HepG2 (cell line): ENCODE results near the gene GMFB. TPM values are rescaled to one million over a fixed set of nuclear protein-coding genes. Genes with fewer than 3 reads are reported as not detected.

Experiments used
- BCL6 ChIP-seq: IDR thresholded peaks from 2 replicates; pipeline ENCODE4 v1.6.1; 2016; ENCODE audit warnings: missing genetic modification reagents, missing compliant biosample characterization
- KAT2B ChIP-seq: fragments of 150-350 bp; IDR thresholded peaks from 2 replicates; pipeline ENCODE4 v1.6.1; 2014; ENCODE audit warnings: low read depth, low read length, borderline replicate concordance
- KDM1A ChIP-seq: IDR thresholded peaks from 2 replicates; pipeline ENCODE4 v1.6.1; 2016; ENCODE audit warnings: missing compliant biosample characterization
- KLF11 ChIP-seq: IDR thresholded peaks from 2 replicates; pipeline ENCODE4 v1.6.1; 2016; ENCODE audit warnings: missing compliant biosample characterization
- MED8 ChIP-seq: sonication (generic); formaldehyde crosslinking; IDR thresholded peaks from 2 replicates; pipeline ENCODE4 v1.8.1; 2023; ENCODE audit warnings: mild to moderate bottlenecking, missing genetic modification reagents; ENCODE audit not compliant: insufficient replicate concordance
- MLLT10 ChIP-seq: sonication (generic); formaldehyde crosslinking; IDR thresholded peaks from 2 replicates; pipeline ENCODE4 v1.4.0; 2020; ENCODE audit warnings: missing genetic modification reagents
- NCOA2 ChIP-seq: sonication (generic); formaldehyde crosslinking; IDR thresholded peaks from 2 replicates; pipeline ENCODE4 v1.8.0; 2022; ENCODE audit warnings: inconsistent platforms
- SMAD3 ChIP-seq: sonication (generic); formaldehyde crosslinking; IDR thresholded peaks from 2 replicates; pipeline ENCODE4 v1.4.0; 2020; ENCODE audit warnings: missing genetic modification reagents
- SP140L ChIP-seq: sonication (generic); formaldehyde crosslinking; IDR thresholded peaks from 2 replicates; pipeline ENCODE4 v1.4.0; 2020; ENCODE audit warnings: missing genetic modification reagents, borderline replicate concordance
- TAF1 ChIP-seq: sonication (generic); formaldehyde crosslinking; IDR thresholded peaks from 2 replicates; pipeline ENCODE4 v1.4.0; 2020; ENCODE audit warnings: missing genetic modification reagents
- ZNF83 ChIP-seq: sonication (generic); formaldehyde crosslinking; IDR thresholded peaks from 2 replicates; pipeline ENCODE4 v1.4.0; 2020; ENCODE audit warnings: missing genetic modification reagents, mild to moderate bottlenecking, borderline replicate concordance
- polyA plus RNA-seq, 8 experiments: library from polyadenylated mRNA; depleted of rRNA in 3 of 8; stranded (reverse) in 7 of 8; unstranded in 1 of 8; fragments of >200 nt; fragmentation: Illumina TruSeq in 4 of 8; extraction: Trizol in 4 of 8; gene quantifications; 2 replicates each; pipeline versions ENCODE4 v1.2.1 to v1.2.3, GENCODE V29; 2011 to 2016; ENCODE audit warnings: low read depth in 4 of 8, missing spikeins in 1 of 8, mixed read lengths in 1 of 8; ENCODE audit not compliant: insufficient read depth in 1 of 8
- total RNA-seq, 5 experiments: library from RNA; depleted of rRNA; stranded (reverse); fragments of >200 nt; fragmentation: Illumina TruSeq; extraction: Trizol; gene quantifications; 2 replicates each; pipeline ENCODE4 v1.2.3, GENCODE V29; 2016; ENCODE audit warnings: low read depth in 1 of 5
- TF ChIP-seq, protein P1 (sequence below): sonication (generic); formaldehyde crosslinking; IDR thresholded peaks from 2 replicates; pipeline ENCODE4 v1.4.0; 2020; ENCODE audit warnings: missing genetic modification reagents
- TF ChIP-seq, protein P2 (sequence below): sonication (generic); formaldehyde crosslinking; IDR thresholded peaks from 2 replicates; pipeline ENCODE4 v1.5.0; 2020; ENCODE audit warnings: mild to moderate bottlenecking, missing genetic modification reagents
- TF ChIP-seq, protein P3 (sequence below): sonication (generic); formaldehyde crosslinking; IDR thresholded peaks from 2 replicates; pipeline ENCODE4 v1.5.1; 2020; ENCODE audit warnings: missing genetic modification reagents, mild to moderate bottlenecking, borderline replicate concordance
- TF ChIP-seq, protein P4 (sequence below): sonication (generic); formaldehyde crosslinking; IDR thresholded peaks from 2 replicates; pipeline ENCODE4 v1.4.0; 2020; ENCODE audit warnings: low read depth, missing genetic modification reagents
- TF ChIP-seq, protein P5 (sequence below), 2 experiments: fragments of 450-650 bp in 1 of 2; sonication (generic) in 1 of 2; formaldehyde crosslinking; IDR thresholded peaks; 2 replicates each; pipeline versions ENCODE4 v1.5.0 to v1.8.0; 2020 to 2022; ENCODE audit warnings: mild to moderate bottlenecking in 1 of 2, missing genetic modification reagents in 1 of 2
- TF ChIP-seq, protein P6 (sequence below): IDR thresholded peaks from 2 replicates; pipeline ENCODE4 v1.6.1; 2016; ENCODE audit warnings: missing genetic modification reagents, missing compliant biosample characterization

Gene GMFB
- total and polyA plus RNA-seq, 2 of the 13 experiments (the other 11 are each of a cell fraction or from before 2014, with no cell fraction given): 17.3 to 68.2 TPM

DNA sequence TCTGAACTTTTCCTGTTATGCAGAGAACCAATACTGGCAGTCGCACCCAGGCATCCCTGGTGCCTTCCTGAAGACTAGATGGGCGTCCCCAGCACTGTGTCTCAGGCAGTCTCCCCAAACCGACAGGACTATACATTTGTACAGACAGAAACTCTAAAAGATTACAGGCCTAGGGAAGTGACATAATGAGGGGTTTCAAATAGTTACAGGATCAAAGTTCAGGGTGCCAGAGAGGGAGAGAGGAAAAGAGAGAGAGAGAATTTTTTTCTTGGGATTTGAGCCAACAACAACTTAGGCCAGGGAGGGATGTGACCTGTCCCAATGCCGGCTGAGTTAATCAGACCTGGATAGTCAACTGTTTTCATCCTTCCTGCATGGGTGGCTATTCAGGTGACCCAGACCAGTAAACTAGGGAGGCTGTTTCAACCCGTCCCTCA, 9.3 kb upstream of the GMFB start (continued):
- TF ChIP-seq, protein P1, sequence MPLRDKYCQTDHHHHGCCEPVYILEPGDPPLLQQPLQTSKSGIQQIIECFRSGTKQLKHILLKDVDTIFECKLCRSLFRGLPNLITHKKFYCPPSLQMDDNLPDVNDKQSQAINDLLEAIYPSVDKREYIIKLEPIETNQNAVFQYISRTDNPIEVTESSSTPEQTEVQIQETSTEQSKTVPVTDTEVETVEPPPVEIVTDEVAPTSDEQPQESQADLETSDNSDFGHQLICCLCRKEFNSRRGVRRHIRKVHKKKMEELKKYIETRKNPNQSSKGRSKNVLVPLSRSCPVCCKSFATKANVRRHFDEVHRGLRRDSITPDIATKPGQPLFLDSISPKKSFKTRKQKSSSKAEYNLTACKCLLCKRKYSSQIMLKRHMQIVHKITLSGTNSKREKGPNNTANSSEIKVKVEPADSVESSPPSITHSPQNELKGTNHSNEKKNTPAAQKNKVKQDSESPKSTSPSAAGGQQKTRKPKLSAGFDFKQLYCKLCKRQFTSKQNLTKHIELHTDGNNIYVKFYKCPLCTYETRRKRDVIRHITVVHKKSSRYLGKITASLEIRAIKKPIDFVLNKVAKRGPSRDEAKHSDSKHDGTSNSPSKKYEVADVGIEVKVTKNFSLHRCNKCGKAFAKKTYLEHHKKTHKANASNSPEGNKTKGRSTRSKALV: 0 out of 2 replicates have a peak, but pooled peaks have one; percentile 39
- TF ChIP-seq NCOA2 (CRISPR knock-in tag): no peak
- TF ChIP-seq, protein P2, sequence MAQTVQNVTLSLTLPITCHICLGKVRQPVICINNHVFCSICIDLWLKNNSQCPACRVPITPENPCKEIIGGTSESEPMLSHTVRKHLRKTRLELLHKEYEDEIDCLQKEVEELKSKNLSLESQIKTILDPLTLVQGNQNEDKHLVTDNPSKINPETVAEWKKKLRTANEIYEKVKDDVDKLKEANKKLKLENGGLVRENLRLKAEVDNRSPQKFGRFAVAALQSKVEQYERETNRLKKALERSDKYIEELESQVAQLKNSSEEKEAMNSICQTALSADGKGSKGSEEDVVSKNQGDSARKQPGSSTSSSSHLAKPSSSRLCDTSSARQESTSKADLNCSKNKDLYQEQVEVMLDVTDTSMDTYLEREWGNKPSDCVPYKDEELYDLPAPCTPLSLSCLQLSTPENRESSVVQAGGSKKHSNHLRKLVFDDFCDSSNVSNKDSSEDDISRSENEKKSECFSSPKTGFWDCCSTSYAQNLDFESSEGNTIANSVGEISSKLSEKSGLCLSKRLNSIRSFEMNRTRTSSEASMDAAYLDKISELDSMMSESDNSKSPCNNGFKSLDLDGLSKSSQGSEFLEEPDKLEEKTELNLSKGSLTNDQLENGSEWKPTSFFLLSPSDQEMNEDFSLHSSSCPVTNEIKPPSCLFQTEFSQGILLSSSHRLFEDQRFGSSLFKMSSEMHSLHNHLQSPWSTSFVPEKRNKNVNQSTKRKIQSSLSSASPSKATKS (CRISPR knock-in tag): no peak
- TF ChIP-seq, protein P3, sequence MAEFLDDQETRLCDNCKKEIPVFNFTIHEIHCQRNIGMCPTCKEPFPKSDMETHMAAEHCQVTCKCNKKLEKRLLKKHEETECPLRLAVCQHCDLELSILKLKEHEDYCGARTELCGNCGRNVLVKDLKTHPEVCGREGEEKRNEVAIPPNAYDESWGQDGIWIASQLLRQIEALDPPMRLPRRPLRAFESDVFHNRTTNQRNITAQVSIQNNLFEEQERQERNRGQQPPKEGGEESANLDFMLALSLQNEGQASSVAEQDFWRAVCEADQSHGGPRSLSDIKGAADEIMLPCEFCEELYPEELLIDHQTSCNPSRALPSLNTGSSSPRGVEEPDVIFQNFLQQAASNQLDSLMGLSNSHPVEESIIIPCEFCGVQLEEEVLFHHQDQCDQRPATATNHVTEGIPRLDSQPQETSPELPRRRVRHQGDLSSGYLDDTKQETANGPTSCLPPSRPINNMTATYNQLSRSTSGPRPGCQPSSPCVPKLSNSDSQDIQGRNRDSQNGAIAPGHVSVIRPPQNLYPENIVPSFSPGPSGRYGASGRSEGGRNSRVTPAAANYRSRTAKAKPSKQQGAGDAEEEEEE (CRISPR knock-in tag): no peak
- TF ChIP-seq MED8 (CRISPR knock-in tag): no peak
- TF ChIP-seq, protein P4, sequence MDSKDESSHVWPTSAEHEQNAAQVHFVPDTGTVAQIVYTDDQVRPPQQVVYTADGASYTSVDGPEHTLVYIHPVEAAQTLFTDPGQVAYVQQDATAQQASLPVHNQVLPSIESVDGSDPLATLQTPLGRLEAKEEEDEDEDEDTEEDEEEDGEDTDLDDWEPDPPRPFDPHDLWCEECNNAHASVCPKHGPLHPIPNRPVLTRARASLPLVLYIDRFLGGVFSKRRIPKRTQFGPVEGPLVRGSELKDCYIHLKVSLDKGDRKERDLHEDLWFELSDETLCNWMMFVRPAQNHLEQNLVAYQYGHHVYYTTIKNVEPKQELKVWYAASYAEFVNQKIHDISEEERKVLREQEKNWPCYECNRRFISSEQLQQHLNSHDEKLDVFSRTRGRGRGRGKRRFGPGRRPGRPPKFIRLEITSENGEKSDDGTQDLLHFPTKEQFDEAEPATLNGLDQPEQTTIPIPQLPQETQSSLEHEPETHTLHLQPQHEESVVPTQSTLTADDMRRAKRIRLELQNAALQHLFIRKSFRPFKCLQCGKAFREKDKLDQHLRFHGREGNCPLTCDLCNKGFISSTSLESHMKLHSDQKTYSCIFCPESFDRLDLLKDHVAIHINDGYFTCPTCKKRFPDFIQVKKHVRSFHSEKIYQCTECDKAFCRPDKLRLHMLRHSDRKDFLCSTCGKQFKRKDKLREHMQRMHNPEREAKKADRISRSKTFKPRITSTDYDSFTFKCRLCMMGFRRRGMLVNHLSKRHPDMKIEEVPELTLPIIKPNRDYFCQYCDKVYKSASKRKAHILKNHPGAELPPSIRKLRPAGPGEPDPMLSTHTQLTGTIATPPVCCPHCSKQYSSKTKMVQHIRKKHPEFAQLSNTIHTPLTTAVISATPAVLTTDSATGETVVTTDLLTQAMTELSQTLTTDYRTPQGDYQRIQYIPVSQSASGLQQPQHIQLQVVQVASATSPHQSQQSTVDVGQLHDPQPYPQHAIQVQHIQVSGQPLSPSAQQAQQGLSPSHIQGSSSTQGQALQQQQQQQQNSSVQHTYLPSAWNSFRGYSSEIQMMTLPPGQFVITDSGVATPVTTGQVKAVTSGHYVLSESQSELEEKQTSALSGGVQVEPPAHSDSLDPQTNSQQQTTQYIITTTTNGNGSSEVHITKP (CRISPR knock-in tag): no peak
- peak; percentile 30; the same call in 1 of the 2 replicates for TF ChIP-seq KLF11 (CRISPR knock-in tag)
- no peak for TF ChIP-seq ZNF83 (CRISPR knock-in tag)
- no peak; the same call in 1 of the 2 replicates for TF ChIP-seq TAF1 (CRISPR knock-in tag)
- TF ChIP-seq BCL6 (CRISPR knock-in tag): peak; percentile 40; the same call in 1 of the 2 replicates
- no peak for TF ChIP-seq KDM1A (CRISPR knock-in tag)
- TF ChIP-seq, protein P5, sequence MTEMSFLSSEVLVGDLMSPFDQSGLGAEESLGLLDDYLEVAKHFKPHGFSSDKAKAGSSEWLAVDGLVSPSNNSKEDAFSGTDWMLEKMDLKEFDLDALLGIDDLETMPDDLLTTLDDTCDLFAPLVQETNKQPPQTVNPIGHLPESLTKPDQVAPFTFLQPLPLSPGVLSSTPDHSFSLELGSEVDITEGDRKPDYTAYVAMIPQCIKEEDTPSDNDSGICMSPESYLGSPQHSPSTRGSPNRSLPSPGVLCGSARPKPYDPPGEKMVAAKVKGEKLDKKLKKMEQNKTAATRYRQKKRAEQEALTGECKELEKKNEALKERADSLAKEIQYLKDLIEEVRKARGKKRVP (CRISPR knock-in tag; IDR thresholded peaks at IDR 0.05): 0 out of 4 replicates have a peak, but pooled peaks of 1 of the 2 experiments have one; percentile 22
- TF ChIP-seq, protein P6, sequence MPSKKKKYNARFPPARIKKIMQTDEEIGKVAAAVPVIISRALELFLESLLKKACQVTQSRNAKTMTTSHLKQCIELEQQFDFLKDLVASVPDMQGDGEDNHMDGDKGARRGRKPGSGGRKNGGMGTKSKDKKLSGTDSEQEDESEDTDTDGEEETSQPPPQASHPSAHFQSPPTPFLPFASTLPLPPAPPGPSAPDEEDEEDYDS (CRISPR knock-in tag): no peak; the same call in 1 of the 2 replicates
- no peak for TF ChIP-seq SMAD3 (CRISPR knock-in tag)
- TF ChIP-seq KAT2B: no peak
- no peak for TF ChIP-seq MLLT10 (CRISPR knock-in tag)
- TF ChIP-seq SP140L (CRISPR knock-in tag): no peak
